Measurements from ENCODE around the gene CAPZB.
A peak's percentile ranks its signal among the peaks of the same experiment; 100 is the strongest.
"Not testable (repeated sequence)": the region's sequence is repeated elsewhere in the genome, so short reads cannot be mapped to it uniquely, and the experiment has no call there.

CAPZB gene

DNA sequence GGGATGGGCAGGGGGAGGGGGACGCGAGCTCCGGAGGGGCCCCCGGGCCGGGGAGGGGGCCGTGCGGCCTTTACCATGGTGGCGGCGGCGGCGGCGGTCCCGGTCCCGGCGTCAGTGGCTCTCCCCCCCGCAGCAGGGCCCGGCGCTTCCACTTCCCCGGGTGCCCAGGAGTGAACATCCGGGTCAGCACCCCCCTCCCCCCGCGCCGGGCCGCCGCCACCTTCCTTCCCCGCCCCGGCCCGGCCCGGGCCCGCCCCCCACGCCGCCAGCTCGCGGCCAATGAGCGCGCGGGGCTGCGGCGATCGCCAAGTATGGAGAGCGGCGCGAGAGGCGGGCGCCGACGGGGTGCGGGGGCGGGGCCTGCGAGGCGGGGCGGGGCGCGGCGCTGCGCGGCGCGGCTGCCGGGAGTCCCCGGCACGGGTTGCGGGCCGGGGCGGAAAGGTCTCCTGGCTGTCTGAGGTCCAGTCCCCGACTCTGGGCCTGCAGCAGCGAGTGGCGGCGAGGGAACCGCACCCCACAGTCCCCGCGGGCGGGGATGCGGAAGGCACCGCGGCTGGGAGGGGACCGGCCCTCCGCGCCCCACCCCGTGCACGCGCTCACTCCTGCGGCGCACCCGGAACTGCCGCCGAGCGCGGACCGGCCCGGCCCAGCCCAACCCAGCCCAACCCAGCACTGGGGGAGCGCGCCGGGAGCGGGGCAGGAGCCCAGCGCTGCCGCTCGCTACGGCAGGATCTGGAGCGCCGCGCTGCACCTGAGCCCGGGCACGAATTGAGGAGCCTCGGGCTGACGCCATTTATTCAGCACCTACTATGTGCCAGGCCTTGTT lies at the start of gene CAPZB:
CAPZB (minus strand) TSS at position 178 of the 826 bp plus-strand sequence; CDS start at position 77, 101 bp downstream.
- DNase-seq (ENCODE audit: low spot score), result peak; percentile 96

- no peak for DNase-seq (ENCODE audit: low spot score)
These were observed 48.9 kb upstream of the CAPZB start for GRCh38 chr1:19534281-19534680.

DNA sequence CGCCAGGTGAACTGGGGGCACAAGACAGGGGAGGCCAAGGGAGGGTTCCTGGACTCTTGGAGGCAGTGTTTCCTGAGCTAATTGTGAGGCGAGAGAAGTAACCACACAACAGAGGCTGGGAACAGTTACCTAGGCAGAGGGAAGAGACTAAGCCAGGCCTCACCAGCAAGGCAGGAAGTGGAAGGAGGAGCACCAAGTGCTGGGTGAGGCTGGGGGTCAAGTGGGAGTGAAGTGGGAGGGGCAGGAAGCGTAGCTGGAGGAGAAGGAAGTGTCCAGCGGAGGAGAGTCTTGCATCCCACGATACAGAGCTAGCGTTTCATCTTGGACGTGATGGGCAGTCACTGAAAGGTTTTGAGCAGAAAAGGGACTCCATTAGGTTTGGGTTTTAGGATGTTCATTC lies 48.3 kb upstream of the CAPZB start:
- no peak for DNase-seq (ENCODE audit: low spot score)

GRCh38 chr1:19532519-19532918 lies 47.2 kb upstream of the CAPZB start:
- no peak for DNase-seq (ENCODE audit: low spot score)

- DNase-seq (ENCODE audit: low spot score), result no peak
These were observed 44.3 kb upstream of the CAPZB start for GRCh38 chr1:19529664-19530063.

DNA sequence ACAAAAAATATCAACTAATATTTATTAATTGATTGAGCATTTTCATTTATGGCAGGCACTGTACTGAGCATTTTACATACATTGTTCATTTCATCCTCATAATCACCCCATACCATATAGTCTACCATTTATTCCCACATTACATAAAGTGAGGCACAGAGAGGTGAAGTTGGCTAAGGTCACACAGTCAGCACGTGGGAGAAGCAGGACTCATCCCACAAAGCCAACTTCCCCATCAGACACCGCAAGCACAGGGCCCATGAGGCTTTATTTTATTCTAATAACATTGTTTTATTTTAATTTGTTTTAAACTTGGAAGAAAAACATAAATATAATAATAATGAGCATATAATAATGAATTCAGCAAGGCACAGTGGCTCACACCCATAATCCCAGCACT lies 43.1 kb upstream of the CAPZB start:
- no peak for DNase-seq (ENCODE audit: low spot score)

GRCh38 chr1:19525607-19526545 lies 40.5 kb upstream of the CAPZB start:
- no peak for DNase-seq (ENCODE audit: low spot score)

DNA sequence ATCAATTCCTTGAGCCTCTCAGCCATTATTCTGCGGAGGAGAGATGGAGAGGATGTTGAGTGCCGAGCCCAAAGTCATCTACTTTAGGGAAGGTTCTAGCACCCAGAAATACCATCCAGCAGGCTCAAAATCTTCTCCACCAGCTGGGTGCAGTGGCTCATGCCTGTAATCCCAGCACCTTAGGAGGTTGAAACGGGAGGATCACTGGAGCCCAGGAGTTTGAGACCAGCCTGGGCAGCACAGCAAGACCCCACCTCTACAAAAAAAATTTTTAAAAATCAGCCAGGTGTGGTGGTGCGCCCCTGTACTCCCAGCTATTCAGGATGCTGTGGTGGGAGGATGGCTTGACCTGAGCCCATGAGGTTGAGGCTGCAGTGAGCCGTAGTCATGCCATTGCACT lies 39.5 kb upstream of the CAPZB start:
- no peak for DNase-seq (ENCODE audit: low spot score)

- DNase-seq (ENCODE audit: low spot score), result not testable (repeated sequence)
These were observed 37.2 kb upstream of the CAPZB start for GRCh38 chr1:19522570-19522969.

- no peak for DNase-seq (ENCODE audit: low spot score)
These were observed 36.1 kb upstream of the CAPZB start for GRCh38 chr1:19521411-19521810.

- DNase-seq (ENCODE audit: low spot score), result no peak
These were observed 31.7 kb upstream of the CAPZB start for GRCh38 chr1:19517017-19517416.

DNA sequence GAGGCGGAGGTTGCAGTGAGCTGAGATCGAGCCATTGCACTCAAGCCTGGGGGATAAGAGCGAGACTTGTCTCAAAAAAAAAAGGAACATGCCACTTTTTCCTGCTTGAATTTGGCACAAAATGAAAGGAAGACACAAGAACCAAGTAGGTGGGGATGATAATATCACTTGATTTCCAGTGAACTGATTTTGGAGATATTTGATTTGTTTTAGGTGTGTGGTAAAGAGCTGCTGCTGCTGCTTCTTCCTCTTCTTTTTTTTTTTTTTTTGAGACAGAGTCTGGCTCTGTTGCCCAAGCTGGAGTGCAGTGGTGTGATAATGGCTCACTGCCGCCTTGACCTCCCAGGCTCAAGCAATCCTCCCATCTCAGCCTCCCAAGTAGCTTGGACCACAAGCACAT lies 29.9 kb upstream of the CAPZB start:
- DNase-seq (ENCODE audit: low spot score), result no peak

DNA sequence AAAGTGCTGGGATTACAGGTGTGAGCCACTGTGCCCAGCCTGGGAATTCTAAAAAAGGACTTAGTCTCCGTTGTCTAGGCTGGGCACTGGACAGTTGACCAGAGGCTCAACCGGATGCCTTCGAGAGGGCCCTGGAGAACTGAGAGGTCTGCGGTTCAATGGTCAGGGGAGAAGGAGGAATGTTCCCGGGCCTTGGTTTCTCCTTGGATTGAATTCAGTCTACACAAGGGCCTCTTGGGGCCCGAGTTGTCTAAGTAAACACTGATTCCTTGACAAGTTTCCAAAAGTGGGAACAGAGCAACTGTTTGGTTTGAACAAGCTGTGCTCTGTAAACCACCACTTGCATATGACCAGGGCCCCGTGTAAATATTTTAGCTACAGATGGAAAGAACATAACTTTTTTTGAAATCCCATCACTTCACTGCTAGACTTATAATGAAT lies 29.1 kb upstream of the CAPZB start:
- DNase-seq (ENCODE audit: low spot score), result no peak

DNA sequence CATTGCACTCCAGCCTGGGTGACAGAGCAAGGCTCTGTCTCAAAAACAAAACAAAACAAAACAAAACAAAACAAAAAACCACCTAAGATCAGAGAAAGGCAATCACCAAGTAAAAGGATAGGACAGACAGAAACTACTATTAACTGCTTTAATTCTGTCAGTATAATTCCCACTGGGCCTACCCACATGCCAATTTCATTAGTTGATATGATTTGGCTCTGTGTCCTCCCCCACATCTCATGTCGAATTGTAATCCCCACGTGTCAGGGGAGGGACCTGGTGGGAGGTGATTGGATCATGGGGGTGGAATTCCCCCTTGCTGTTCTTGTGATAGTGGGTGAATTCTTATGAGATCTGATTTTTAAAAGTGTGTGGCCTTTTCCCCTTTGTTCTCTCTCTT lies 27.2 kb upstream of the CAPZB start:
- DNase-seq (ENCODE audit: low spot score), result no peak

DNA sequence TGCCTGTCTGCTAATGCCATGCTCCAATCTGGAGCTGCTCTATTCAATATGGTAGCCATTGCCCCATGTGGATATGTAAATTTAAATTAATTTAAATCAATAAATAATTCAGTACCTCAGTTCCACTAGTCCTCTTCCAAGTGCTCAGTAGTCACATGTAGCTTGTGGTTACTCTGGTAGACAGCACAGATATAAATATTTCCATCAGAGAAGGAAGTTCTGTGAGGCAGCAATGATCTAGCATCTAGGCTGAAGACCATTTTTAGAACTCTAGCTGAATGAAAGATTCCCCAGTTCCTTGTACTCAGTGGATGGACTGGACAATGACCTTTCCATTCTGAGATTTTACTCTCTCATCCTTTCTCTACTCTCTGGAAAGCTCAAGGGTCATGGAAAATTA lies 25.8 kb upstream of the CAPZB start:
- DNase-seq (ENCODE audit: low spot score), result no peak

DNA sequence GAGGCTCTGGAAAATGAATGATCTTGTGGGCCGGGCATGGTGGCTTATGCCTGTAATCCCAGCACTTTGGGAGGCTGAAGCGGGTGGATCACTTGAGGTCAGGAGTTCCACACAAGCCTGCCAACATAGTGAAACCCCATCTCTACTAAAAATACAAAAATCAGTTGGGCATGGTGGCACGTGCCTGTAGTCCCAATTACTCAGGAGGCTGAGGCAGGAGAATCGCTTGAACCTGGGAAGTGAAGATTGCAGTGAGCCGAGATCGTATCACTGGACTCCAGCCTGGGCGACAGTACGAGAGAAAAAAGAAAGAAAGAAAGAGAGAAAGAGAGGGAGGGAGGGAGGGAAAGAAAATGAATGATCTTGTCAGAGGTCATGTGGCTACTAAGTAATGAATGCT lies 24.3 kb upstream of the CAPZB start:
- not testable (repeated sequence) for DNase-seq (ENCODE audit: low spot score)

- no peak for DNase-seq (ENCODE audit: low spot score)
These were observed 22.2 kb upstream of the CAPZB start for GRCh38 chr1:19507516-19507915.

DNA sequence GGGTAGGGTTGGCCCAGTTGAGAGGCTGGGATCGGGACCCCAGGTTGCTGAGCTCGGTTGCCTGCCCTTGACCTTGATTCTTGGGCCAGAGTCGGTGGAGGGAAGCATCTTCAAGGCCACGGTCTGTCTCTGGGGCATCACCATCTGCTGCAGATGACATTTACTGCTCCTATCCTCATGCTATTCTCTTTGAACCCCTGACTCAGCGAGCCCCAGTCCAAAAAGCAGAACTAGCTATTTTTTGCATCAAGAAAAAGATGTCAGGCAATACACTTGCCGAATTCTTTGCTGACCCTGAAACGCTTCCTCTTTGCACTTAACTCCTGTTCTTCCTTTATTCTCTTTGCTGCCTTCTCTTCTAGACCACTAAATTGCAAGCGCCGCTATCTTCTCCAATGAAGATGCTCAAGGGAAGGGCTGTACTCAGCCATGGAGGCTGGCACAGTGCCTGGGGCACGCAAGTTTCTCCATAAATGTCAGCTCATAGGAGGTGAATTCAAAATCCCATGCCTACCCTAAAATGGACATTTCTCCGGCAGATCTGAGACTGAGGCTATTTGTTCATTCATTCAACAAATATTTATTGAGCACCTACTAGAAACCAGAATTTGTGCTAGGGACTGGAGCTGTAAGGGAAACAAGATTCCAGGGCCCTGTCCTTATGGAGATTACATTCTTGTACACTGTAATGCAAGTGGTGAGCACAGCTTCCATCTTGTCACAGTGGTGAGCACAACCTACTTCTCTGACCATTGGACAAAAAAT lies 20.5 kb upstream of the CAPZB start:
- DNase-seq (ENCODE audit: low spot score), result no peak

DNA sequence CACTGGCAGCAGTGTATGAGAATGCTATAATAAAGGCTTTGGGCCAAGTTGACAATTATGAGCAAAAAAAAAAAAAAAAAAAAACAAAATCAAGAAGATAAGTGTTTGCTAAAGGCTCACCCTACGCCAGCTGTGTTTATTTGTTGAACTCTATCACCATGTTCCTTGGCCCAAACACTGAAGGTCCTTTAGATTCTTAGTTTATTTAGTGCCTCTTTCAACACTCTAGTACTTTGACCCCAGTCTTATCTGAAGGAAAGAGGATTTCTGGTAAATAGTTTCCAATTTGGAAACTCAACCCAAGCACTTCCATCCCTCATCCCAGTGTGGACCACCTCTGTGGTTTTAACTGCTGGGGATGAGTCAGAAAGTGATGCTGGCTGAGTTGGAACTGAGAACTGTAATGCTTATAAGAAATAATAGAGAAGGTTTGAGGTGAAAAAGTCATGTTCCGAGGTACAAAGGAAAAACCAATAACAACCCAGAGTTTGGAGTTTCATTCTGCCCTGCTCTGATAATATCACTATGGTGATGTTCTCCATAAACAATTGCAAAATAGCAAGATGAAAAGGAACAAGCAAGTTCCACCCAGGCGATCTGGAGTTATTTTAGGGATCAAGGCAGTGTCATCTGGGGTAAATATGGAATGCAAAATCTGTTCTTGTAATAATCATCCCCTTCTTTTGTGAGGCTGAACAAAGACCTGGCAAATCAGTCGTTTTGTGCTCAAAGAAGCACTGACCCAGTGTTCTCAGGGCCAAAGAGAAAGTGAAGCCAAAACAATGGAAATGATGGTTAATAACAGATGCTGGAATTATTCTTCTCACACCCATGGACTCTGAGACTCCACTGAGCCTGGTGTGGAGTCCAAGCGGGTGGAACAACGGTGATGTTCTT lies 19.7 kb upstream of the CAPZB start:
- DNase-seq (ENCODE audit: low spot score), result peak; percentile 49

GRCh38 chr1:19502284-19502683 lies 16.9 kb upstream of the CAPZB start:
- not testable (repeated sequence) for DNase-seq (ENCODE audit: low spot score)

DNA sequence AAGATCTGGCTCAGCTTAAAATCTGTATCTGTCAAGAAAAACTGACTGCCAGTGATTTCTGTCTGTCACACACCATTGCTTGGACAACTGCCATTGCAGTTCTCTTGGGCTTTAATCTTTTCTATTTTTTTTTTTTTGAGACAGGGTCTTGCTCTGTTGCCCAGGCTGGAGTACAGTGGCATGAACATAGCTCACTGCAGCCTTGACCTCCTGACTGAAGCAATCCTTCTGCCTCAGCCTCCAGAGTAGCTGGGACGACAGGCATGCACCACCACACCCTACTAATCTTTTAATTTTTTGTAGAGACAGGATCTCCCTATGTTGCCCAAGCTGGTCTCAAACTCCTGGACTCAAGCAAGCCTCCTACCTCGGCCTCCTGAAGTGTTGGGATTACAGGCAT lies 14.5 kb upstream of the CAPZB start:
- not testable (repeated sequence) for DNase-seq (ENCODE audit: low spot score)
